Body of pancreas (tissue), 4 donors: ENCODE measurements around the gene CYREN. TPM values are rescaled to one million over a fixed set of nuclear protein-coding genes. Genes with fewer than 3 reads are reported as not detected.
A peak's percentile ranks its signal among the peaks of the same experiment; 100 is the strongest.

Source experiments
- ATAC-seq: fragments of 150-250 bp; one replicate; pipeline ENCODE4 v1.9.1; 2016
- DNase-seq, 4 donors: peaks; one replicate each; pipeline ENCODE4 v3.0.0-alpha.2; 2019
- H3K27ac ChIP-seq, 4 donors: fragments of 200-600 bp; sonication (generic); 1 replicate in 3 of 4; 2 replicates in 1 of 4; pipeline versions ENCODE4 v1.5.1 to v1.6.1; 2016 to 2019; ENCODE audit warnings: mild to moderate bottlenecking in 1 of 4, mixed read lengths in 1 of 4, moderate library complexity in 1 of 4
- H3K27me3 ChIP-seq, 2 donors: fragments of 200-600 bp; sonication (generic); one replicate each; pipeline ENCODE4 v1.6.0; 2016; ENCODE audit warnings: mild to moderate bottlenecking in 1 of 2
- H3K36me3 ChIP-seq, 2 donors: fragments of 200-600 bp; sonication (generic); replicated peaks in 1 of 2; 2 replicates each; pipeline ENCODE4 v1.5.1; 2016; ENCODE audit warnings: low read depth in 2 of 2; ENCODE audit not compliant: insufficient read depth in 1 of 2
- H3K4me1 ChIP-seq: fragments of 200-600 bp; sonication (generic); one replicate; pipeline ENCODE4 v1.6.0; 2016
- H3K4me3 ChIP-seq, 2 donors: fragments of 200-600 bp; sonication (generic); 1 replicate in 1 of 2; 2 replicates in 1 of 2; pipeline ENCODE4 v1.5.1; 2016 to 2019
- H3K9me3 ChIP-seq, 3 donors: fragments of 200-600 bp; sonication (generic); 1 replicate in 2 of 3; 2 replicates in 1 of 3; pipeline ENCODE4 v1.5.1; 2016
- POLR2A ChIP-seq, 3 donors: fragments of 450-650 bp; IDR thresholded peaks; one replicate each; pipeline ENCODE4 v1.6.1; 2016; ENCODE audit warnings: antibody characterized with exemption in 3 of 3, mild to moderate bottlenecking in 2 of 3
- WGBS, 2 donors: methylation state at CpG; one replicate each; pipeline ENCODE4 v1.1.5; 2017; 5-methylcytosine and 5-hydroxymethylcytosine counted together
- intact Hi-C: fragments of 100-400 bp; cut with DNase I; formaldehyde crosslinking; loops from one replicate; pipeline ENCODE4 v1.15.1; 2023
- total RNA-seq, 2 donors: library from RNA; depleted of rRNA; stranded (reverse); fragments of >200 nt; gene quantifications; one replicate each; pipeline ENCODE4 v1.1.0, GENCODE V29; 2016
- TF ChIP-seq, protein P1 (sequence below), 7 experiments: fragments of 450-650 bp in 4 of 7; fragments of 200-600 bp in 3 of 7; sonication (generic) in 3 of 7; IDR thresholded peaks; one replicate each; pipeline ENCODE4 v1.5.1; 2016 to 2019; ENCODE audit warnings: antibody characterized with exemption in 7 of 7

The CYREN gene
- total RNA-seq, 2 donors from 2014 or later, result 32.9 to 40.5 TPM

DNA sequence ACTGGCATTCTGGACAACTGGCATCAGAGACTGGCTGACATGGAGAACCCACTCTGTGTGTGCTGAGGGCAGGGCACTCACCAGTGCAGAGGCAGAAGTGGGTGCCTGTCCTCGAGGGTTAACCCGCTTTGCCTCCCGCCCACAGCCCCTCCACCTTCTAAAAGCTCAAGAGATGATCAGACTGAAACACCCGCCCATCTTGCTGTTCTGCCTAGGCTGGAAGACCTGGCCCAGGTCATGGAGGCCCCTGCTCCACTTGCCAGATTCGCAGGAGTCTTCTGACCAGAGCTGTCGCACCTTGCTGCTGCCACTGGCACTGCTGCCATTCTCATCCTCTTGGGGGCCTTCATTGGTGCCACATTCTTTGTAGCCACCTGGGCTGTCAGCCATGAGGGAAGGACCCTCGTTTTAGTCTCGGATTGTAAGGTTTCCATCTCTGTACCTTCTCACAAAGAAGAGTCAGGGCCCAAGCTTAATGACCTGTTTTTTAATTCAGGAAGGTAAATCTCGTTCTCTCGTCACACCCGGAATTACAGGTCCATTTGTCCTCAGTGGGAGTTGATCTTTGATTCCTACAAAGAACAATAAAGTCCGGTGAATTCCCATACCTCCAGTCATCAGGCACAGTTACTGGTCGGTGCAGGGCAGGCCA, 1.9 kb downstream of the CYREN start:
- Histone ChIP-seq H3K4me1 (peaks cover 40% of the 10 kb centered on the region), H3K27ac (peak overlapping the region in 3 of 4 donors; percentile 95 to 98 (median 97)), H3K9me3 (no peaks in the 10 kb centered on the region), H3K36me3 (peaks cover 0 to 7% of the 10 kb centered on the region in 2 donors), H3K4me3 (no peak overlapping the region), H3K27me3 (no peaks in the 10 kb centered on the region)
- ATAC-seq, result no peak
- WGBS, 2 donors, result 83 to 88% methylated on average over 13 of the region's 13 CpGs
- DNase-seq, result peak in 2 of 4 donors; percentile 7 to 12
- TF ChIP-seq, protein P1, sequence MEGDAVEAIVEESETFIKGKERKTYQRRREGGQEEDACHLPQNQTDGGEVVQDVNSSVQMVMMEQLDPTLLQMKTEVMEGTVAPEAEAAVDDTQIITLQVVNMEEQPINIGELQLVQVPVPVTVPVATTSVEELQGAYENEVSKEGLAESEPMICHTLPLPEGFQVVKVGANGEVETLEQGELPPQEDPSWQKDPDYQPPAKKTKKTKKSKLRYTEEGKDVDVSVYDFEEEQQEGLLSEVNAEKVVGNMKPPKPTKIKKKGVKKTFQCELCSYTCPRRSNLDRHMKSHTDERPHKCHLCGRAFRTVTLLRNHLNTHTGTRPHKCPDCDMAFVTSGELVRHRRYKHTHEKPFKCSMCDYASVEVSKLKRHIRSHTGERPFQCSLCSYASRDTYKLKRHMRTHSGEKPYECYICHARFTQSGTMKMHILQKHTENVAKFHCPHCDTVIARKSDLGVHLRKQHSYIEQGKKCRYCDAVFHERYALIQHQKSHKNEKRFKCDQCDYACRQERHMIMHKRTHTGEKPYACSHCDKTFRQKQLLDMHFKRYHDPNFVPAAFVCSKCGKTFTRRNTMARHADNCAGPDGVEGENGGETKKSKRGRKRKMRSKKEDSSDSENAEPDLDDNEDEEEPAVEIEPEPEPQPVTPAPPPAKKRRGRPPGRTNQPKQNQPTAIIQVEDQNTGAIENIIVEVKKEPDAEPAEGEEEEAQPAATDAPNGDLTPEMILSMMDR (IDR thresholded peaks at IDR 0.05), result no peak
- TF ChIP-seq POLR2A (IDR thresholded peaks at IDR 0.05), result no peak
- intact Hi-C loops, result loop anchor here (10.0 kb wide), 1 partner anchor 174 kb away; no protein-coding TSS in a partner anchor

DNA sequence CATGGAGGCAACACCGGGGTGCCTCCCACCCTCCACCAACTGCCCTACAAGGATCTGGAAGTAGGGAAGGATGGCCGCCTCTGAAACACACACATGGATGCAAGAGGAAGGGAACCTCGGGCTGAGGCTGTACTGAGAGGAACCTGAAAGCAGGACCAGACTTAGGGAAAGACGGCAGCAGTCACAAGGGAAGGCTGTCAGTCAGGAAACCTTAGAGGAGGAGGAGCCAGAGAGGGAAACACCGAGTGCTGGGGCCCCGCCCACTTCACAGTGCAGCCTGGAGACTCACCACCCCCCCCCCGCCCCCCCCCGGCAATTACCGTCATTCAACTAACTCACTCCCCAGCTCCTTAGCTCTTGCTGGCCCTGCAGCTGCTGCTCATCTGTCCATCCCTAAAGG, 2.5 kb downstream of the CYREN start:
- H3K27me3 ChIP-seq, result no peaks in the 10 kb centered on the region
- DNase-seq (peak in 3 of 4 donors; percentile 21 to 48 (median 22)), ATAC-seq (no peak)
- 42 to 60% methylated on average over 8 to 9 of the region's 9 CpGs for WGBS, 2 donors
- H3K9me3 ChIP-seq, result no peaks in the 10 kb centered on the region
- H3K4me1 ChIP-seq, result peaks cover 40% of the 10 kb centered on the region
- no peak overlapping the region for H3K4me3 ChIP-seq
- TF ChIP-seq POLR2A (IDR thresholded peaks at IDR 0.05), result no peak
- TF ChIP-seq, protein P1 (IDR thresholded peaks at IDR 0.05), result no peak
- peaks cover 0 to 7% of the 10 kb centered on the region in 2 donors for H3K36me3 ChIP-seq
- intact Hi-C loops, result loop anchor here (10.0 kb wide), 1 partner anchor 173 kb away; no protein-coding TSS in a partner anchor
- H3K27ac ChIP-seq, result no peak overlapping the region

DNA sequence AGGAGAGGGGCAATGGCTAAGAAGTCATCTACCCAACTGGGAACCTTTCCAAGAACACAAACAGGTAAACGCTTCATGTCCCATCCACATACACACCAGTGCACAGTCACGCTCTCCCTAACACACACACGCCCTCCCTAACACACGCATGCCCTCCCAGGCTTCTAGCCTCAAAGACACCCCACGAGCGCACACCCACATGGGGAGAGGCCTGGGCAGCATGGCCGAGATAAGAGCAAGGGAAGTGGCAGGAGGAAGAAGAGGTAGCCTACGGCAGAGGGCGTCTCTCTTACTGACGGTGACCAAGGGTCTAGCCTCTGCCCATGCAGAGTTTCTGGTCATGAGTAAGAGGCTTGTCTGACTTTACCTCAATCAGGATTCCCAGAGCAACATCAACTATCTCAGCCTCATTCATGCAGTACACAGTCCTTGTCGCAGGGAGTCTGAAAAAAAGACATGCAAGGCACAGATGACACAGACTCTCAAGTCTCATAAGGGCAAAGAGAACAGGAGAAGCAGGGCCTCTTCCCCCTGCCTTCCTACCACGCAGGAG, 3.1 kb downstream of the CYREN start:
- intact Hi-C loops, result loop anchor here (10.0 kb wide), 1 partner anchor 173 kb away; no protein-coding TSS in a partner anchor
- WGBS, 2 donors, result 76 to 85% methylated on average over 12 of the region's 12 CpGs
- H3K4me3 ChIP-seq, result no peak overlapping the region
- peak overlapping the region in 2 of 4 donors; percentile 20 to 37 for H3K27ac ChIP-seq
- H3K36me3 ChIP-seq, result peaks cover 0 to 7% of the 10 kb centered on the region in 2 donors
- no peaks in the 10 kb centered on the region for H3K9me3 ChIP-seq
- DNase-seq, result no peak
- ATAC-seq, result no peak
- no peaks in the 10 kb centered on the region for H3K27me3 ChIP-seq
- TF ChIP-seq POLR2A (IDR thresholded peaks at IDR 0.05), result no peak
- TF ChIP-seq, protein P1 (IDR thresholded peaks at IDR 0.05), result no peak
- peaks cover 40% of the 10 kb centered on the region for H3K4me1 ChIP-seq

DNA sequence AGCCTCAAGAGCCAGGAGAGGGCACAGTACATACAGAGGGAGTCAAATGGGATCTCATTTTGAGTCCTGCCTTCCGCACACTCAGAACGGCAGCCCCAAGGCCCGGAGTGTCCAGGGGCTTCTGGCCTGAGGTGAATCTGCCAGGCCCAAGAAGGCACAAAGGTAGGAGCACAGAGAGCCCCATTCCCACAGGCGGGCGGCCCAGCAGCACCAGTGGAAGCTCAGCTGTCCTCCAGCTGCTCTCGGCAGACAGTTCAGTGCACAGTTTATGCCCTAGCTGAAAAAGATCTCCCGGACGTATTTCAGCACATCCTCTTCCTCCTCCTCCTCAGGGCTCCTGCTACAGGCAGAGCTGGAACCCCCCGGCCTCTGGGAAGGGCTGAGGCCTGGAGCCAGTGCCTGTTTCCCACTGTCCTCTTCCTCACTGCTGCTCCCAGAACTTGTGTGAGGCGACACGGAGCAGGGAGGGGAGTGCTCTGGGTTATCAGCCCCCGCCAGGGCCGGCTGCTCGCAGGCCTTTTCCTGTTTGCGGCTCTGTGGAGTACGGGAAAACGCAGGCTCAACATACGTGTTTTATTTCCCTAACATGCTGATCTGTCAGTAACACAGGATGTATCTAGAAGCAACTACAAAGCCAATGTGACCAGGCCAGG, 4.0 kb downstream of the CYREN start:
- ATAC-seq (no peak), DNase-seq (peak in 1 of 4 donors; percentile 16)
- H3K4me3 ChIP-seq, result no peak overlapping the region
- intact Hi-C loops, result loop anchor here (10.0 kb wide), 1 partner anchor 172 kb away; no protein-coding TSS in a partner anchor
- no peaks in the 10 kb centered on the region for H3K9me3 ChIP-seq
- H3K27me3 ChIP-seq, result no peaks in the 10 kb centered on the region
- H3K27ac ChIP-seq, result peak overlapping the region in 2 of 4 donors; percentile 20 to 37
- peaks cover 39% of the 10 kb centered on the region for H3K4me1 ChIP-seq
- H3K36me3 ChIP-seq, result peaks cover 0 to 7% of the 10 kb centered on the region in 2 donors
- whole genome bisulfite sequencing, 2 donors, result 67 to 93% methylated on average over 17 to 18 of the region's 18 CpGs
- TF ChIP-seq, protein P1 (IDR thresholded peaks at IDR 0.05), result no peak
- no peak for TF ChIP-seq POLR2A (IDR thresholded peaks at IDR 0.05)
